H9 (cell line): ENCODE data around the gene SNRNP40. TPM values are rescaled to one million over a fixed set of nuclear protein-coding genes. Genes with fewer than 3 reads are reported as not detected.

Source experiments
- DNase-seq: peaks from one replicate; pipeline ENCODE4 v3.0.0-alpha.2; 2017
- H2AFZ ChIP-seq: one replicate; pipeline ENCODE4 v1.6.1; 2013; ENCODE audit warnings: mild to moderate bottlenecking, low read length, control low read depth, moderate library complexity
- H2AK5ac ChIP-seq: 2 replicates; pipeline ENCODE4 v1.6.1; 2013; ENCODE audit warnings: low read length, control low read depth, mixed read lengths; ENCODE audit not compliant: insufficient read length
- H2BK120ac ChIP-seq: one replicate; pipeline ENCODE4 v1.6.1; 2013; ENCODE audit warnings: low read depth, mild to moderate bottlenecking, low read length, control low read depth, inconsistent platforms; ENCODE audit not compliant: poor library complexity, severe bottlenecking
- H2BK12ac ChIP-seq: 2 replicates; pipeline ENCODE4 v1.6.1; 2013; ENCODE audit warnings: low read length, control low read depth, mixed read lengths, low read depth; ENCODE audit not compliant: insufficient read length
- H2BK15ac ChIP-seq: 2 replicates; pipeline ENCODE4 v1.6.1; 2013; ENCODE audit warnings: low read depth, low read length, control low read depth
- H2BK20ac ChIP-seq: one replicate; pipeline ENCODE4 v1.6.1; 2013; ENCODE audit warnings: low read depth, mild to moderate bottlenecking, low read length, control low read depth, inconsistent platforms; ENCODE audit not compliant: poor library complexity, severe bottlenecking
- H2BK5ac ChIP-seq: 2 replicates; pipeline ENCODE4 v1.6.1; 2013; ENCODE audit warnings: low read length, control low read depth, mixed read lengths; ENCODE audit not compliant: insufficient read length
- H3K14ac ChIP-seq: 2 replicates; pipeline ENCODE4 v1.6.1; 2013; ENCODE audit warnings: low read length, control low read depth; ENCODE audit not compliant: insufficient read depth
- H3K18ac ChIP-seq: 2 replicates; pipeline ENCODE4 v1.6.1; 2013; ENCODE audit warnings: low read depth, mild to moderate bottlenecking, mixed read lengths, low read length, control low read depth; ENCODE audit not compliant: insufficient read length
- H3K23ac ChIP-seq: 2 replicates; pipeline ENCODE4 v1.6.1; 2013; ENCODE audit warnings: low read length, control low read depth, mixed read lengths, low read depth; ENCODE audit not compliant: insufficient read length
- H3K23me2 ChIP-seq: 2 replicates; pipeline ENCODE4 v1.6.1; 2013; ENCODE audit warnings: low read depth, mild to moderate bottlenecking, mixed read lengths, low read length, control low read depth; ENCODE audit not compliant: insufficient read length, poor library complexity, severe bottlenecking
- H3K27ac ChIP-seq: 2 replicates; pipeline ENCODE4 v1.5.1; 2013; ENCODE audit warnings: low read length, control low read depth, mixed read lengths, low read depth; ENCODE audit not compliant: insufficient read length
- H3K27me3 ChIP-seq: 2 replicates; pipeline ENCODE4 v1.6.1; 2013; ENCODE audit warnings: low read length, control low read depth, inconsistent platforms; ENCODE audit not compliant: insufficient read depth
- H3K4ac ChIP-seq: 2 replicates; pipeline ENCODE4 v1.6.1; 2013; ENCODE audit warnings: low read depth, mild to moderate bottlenecking, control low read depth, inconsistent platforms, low read length, moderate library complexity
- H3K4me1 ChIP-seq: 2 replicates; pipeline ENCODE4 v1.6.1; 2013; ENCODE audit warnings: low read length, control low read depth, inconsistent platforms; ENCODE audit not compliant: insufficient read depth
- H3K4me2 ChIP-seq: 2 replicates; pipeline ENCODE4 v1.6.1; 2013; ENCODE audit warnings: low read length, control low read depth, mixed read lengths; ENCODE audit not compliant: insufficient read length, insufficient read depth
- H3K56ac ChIP-seq: 2 replicates; pipeline ENCODE4 v1.6.1; 2013; ENCODE audit warnings: low read depth, mild to moderate bottlenecking, mixed read lengths, low read length, control low read depth; ENCODE audit not compliant: insufficient read length
- H3K79me1 ChIP-seq: 2 replicates; pipeline ENCODE4 v1.6.1; 2013; ENCODE audit warnings: low read depth, mild to moderate bottlenecking, moderate library complexity, low read length, control low read depth, inconsistent platforms; ENCODE audit not compliant: insufficient read depth, poor library complexity, severe bottlenecking
- H3K79me2 ChIP-seq: 2 replicates; pipeline ENCODE4 v1.6.1; 2013; ENCODE audit warnings: low read length, control low read depth, inconsistent platforms; ENCODE audit not compliant: insufficient read depth
- H3K9ac ChIP-seq: 2 replicates; pipeline ENCODE4 v1.6.1; 2013; ENCODE audit warnings: low read length, control low read depth, mixed read lengths; ENCODE audit not compliant: insufficient read length; ENCODE audit errors: extremely low read depth
- H3K9me3 ChIP-seq: one replicate; pipeline ENCODE4 v1.6.1; 2013; ENCODE audit warnings: low read depth, low read length, inconsistent platforms; ENCODE audit not compliant: control insufficient read depth
- H3T11ph ChIP-seq: one replicate; pipeline ENCODE4 v1.6.1; 2013; ENCODE audit warnings: mild to moderate bottlenecking, low read length, control low read depth, inconsistent platforms
- H4K20me1 ChIP-seq: one replicate; pipeline ENCODE4 v1.6.1; 2013; ENCODE audit not compliant: control insufficient read depth, insufficient read length, insufficient read depth
- H4K5ac ChIP-seq: 2 replicates; pipeline ENCODE4 v1.6.1; 2013; ENCODE audit warnings: low read depth, mild to moderate bottlenecking, mixed read lengths, low read length, control low read depth; ENCODE audit not compliant: insufficient read length
- H4K8ac ChIP-seq: replicated peaks from 2 replicates; pipeline ENCODE4 v1.6.1; 2013; ENCODE audit warnings: low read length, control low read depth, mixed read lengths, low read depth; ENCODE audit not compliant: insufficient read length
- H4K91ac ChIP-seq: 2 replicates; pipeline ENCODE4 v1.6.1; 2013; ENCODE audit warnings: low read depth, mild to moderate bottlenecking, moderate library complexity, mixed read lengths, low read length, control low read depth; ENCODE audit not compliant: insufficient read length
- H3K27ac Mint-ChIP-seq, 3 experiments: 2 replicates in 2 of 3; 3 replicates in 1 of 3; pipeline ENCODE4 v1.8.0; 2020 to 2021; ENCODE audit warnings: mixed read lengths in 3 of 3, mild to moderate bottlenecking in 1 of 3, moderate library complexity in 1 of 3
- H3K27me3 Mint-ChIP-seq: 2 replicates; pipeline ENCODE4 v1.8.0; 2021; ENCODE audit warnings: low read depth, mild to moderate bottlenecking, moderate library complexity, mixed read lengths
- H3K36me3 Mint-ChIP-seq, 3 experiments: 2 replicates in 2 of 3; 3 replicates in 1 of 3; pipeline ENCODE4 v1.8.0; 2020 to 2021; ENCODE audit warnings: low read depth in 3 of 3, mixed read lengths in 3 of 3; ENCODE audit not compliant: insufficient read depth in 1 of 3
- H3K4me1 Mint-ChIP-seq, 2 experiments: 2 replicates each; pipeline ENCODE4 v1.8.0; 2020; ENCODE audit warnings: mixed read lengths in 2 of 2
- H3K4me3 Mint-ChIP-seq, 2 experiments: 2 replicates in 1 of 2; 3 replicates in 1 of 2; pipeline ENCODE4 v1.8.0; 2020 to 2021; ENCODE audit warnings: mild to moderate bottlenecking in 2 of 2, mixed read lengths in 2 of 2, moderate library complexity in 1 of 2
- H3K9me3 Mint-ChIP-seq, 2 experiments: 2 replicates in 1 of 2; 3 replicates in 1 of 2; pipeline ENCODE4 v1.8.0; 2020; ENCODE audit warnings: mild to moderate bottlenecking in 2 of 2, mixed read lengths in 2 of 2, moderate library complexity in 1 of 2
- WGBS: extraction: QIAGEN DNeasy Blood & Tissue Kit; methylation state at CpG from one replicate; pipeline ENCODE4 v1.1.7; 2013; ENCODE audit warnings: missing lambda C conversion rate, low lambda C conversion rate, mixed read lengths; ENCODE audit not compliant: insufficient read length; ENCODE audit errors: extremely low coverage; 5-methylcytosine and 5-hydroxymethylcytosine counted together
- total RNA-seq: library from RNA; stranded (reverse); gene quantifications from 2 replicates; pipeline ENCODE4 v1.2.1, GENCODE V29; 2021
- TF ChIP-seq, protein P1 (sequence below): fragments of 200-600 bp; sonication (generic); conservative IDR thresholded peaks from 3 replicates; pipeline ENCODE4 v1.8.0; 2021; ENCODE audit warnings: antibody characterized with exemption, mild to moderate bottlenecking

The SNRNP40 gene
- total RNA-seq, 1 experiment from 2014 or later = 132 TPM

DNA sequence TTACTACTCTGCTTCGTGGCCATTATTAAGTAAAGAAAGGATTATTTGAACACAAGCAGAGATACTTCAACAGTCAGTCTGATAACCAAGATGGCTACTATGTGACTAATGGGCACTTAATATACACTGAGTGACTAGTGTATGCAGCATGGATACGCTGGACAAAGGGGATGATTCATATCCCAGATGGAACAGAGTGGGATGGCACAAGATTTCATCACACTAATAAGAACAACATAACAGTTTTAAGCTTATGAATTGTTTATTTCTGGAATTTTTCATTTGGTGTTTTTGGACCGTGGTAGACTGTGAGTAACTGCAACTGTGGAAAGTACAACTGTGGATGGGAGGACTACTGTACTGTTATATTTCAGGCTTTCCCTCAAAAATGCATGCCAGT, 9.7 kb upstream of the SNRNP40 start:
- DNase-seq = no peak
- no peaks in the 10 kb centered on the region; the same call in 1 of the 2 replicates for H3K4me1 ChIP-seq
- H3K56ac ChIP-seq = no peak overlapping the region
- no peak overlapping the region for H3K4me3 Mint-ChIP-seq
- H4K20me1 ChIP-seq = no peaks in the 10 kb centered on the region
- peaks cover 10 to 24% (median 15%) of the 10 kb centered on the region in 3 experiments for H3K36me3 Mint-ChIP-seq
- 0 out of 7 replicates have a peak overlapping the region, but pooled peaks of 1 of the 3 experiments have one; percentile 6 for H3K27ac Mint-ChIP-seq
- H3T11ph ChIP-seq = no peak overlapping the region
- no peak overlapping the region for H3K4me2 ChIP-seq
- no peaks in the 10 kb centered on the region for H3K23me2 ChIP-seq
- H3K9me3 Mint-ChIP-seq = no peaks in the 10 kb centered on the region
- H3K9ac ChIP-seq = no peak overlapping the region
- H2AK5ac ChIP-seq = no peak overlapping the region
- no peaks in the 10 kb centered on the region for H3K79me1 ChIP-seq
- no peak overlapping the region for H3K18ac ChIP-seq
- no peak overlapping the region for H3K14ac ChIP-seq
- H2BK15ac ChIP-seq = no peak overlapping the region
- no peak overlapping the region for H2BK120ac ChIP-seq
- no peak overlapping the region for H4K8ac ChIP-seq
- H3K27me3 Mint-ChIP-seq = no peaks in the 10 kb centered on the region
- H3K79me2 ChIP-seq = peaks cover 3% of the 10 kb centered on the region; the same call in 1 of the 2 replicates
- H3K9me3 ChIP-seq = no peaks in the 10 kb centered on the region
- no peak overlapping the region for H3K27ac ChIP-seq
- H3K27me3 ChIP-seq = no peaks in the 10 kb centered on the region
- TF ChIP-seq, protein P1, sequence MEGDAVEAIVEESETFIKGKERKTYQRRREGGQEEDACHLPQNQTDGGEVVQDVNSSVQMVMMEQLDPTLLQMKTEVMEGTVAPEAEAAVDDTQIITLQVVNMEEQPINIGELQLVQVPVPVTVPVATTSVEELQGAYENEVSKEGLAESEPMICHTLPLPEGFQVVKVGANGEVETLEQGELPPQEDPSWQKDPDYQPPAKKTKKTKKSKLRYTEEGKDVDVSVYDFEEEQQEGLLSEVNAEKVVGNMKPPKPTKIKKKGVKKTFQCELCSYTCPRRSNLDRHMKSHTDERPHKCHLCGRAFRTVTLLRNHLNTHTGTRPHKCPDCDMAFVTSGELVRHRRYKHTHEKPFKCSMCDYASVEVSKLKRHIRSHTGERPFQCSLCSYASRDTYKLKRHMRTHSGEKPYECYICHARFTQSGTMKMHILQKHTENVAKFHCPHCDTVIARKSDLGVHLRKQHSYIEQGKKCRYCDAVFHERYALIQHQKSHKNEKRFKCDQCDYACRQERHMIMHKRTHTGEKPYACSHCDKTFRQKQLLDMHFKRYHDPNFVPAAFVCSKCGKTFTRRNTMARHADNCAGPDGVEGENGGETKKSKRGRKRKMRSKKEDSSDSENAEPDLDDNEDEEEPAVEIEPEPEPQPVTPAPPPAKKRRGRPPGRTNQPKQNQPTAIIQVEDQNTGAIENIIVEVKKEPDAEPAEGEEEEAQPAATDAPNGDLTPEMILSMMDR = no peak
- no peak overlapping the region for H4K91ac ChIP-seq
- no peak overlapping the region for H3K4ac ChIP-seq
- H2BK5ac ChIP-seq = no peak overlapping the region
- WGBS = no CpG with 5 or more reads among the region's 3 CpGs
- no peak overlapping the region for H2AFZ ChIP-seq
- no peak overlapping the region for H2BK12ac ChIP-seq
- no peak overlapping the region for H4K5ac ChIP-seq
- peaks cover 0 to 8% of the 10 kb centered on the region in 2 experiments; a peak in 2 of 4 replicates for H3K4me1 Mint-ChIP-seq
- no peak overlapping the region for H3K23ac ChIP-seq
- H2BK20ac ChIP-seq = no peak overlapping the region
